Lower lobe of right lung (tissue), 2 donors: ENCODE measurements around the gene MSI2. TPM values are rescaled to one million over a fixed set of nuclear protein-coding genes. Genes with fewer than 3 reads are reported as not detected.

Source experiments
- ATAC-seq, 2 donors: fragments of 200-7000 bp; cut with Tn5 transposase; one replicate each; pipeline ENCODE4 v1.9.1; 2020 to 2022; ENCODE audit warnings: mild to moderate bottlenecking in 2 of 2, moderate library complexity in 2 of 2
- DNase-seq: peaks from one replicate; pipeline ENCODE4 v3.0.0-alpha.2; 2020
- H3K27ac ChIP-seq: fragments of 200-600 bp; one replicate; pipeline ENCODE4 v1.8.0; 2022
- H3K27me3 ChIP-seq: fragments of 200-600 bp; one replicate; pipeline ENCODE4 v1.8.0; 2022; ENCODE audit warnings: low read depth
- H3K36me3 ChIP-seq: fragments of 200-600 bp; one replicate; pipeline ENCODE4 v1.8.0; 2022; ENCODE audit warnings: mild to moderate bottlenecking
- H3K4me1 ChIP-seq: fragments of 200-600 bp; one replicate; pipeline ENCODE4 v1.8.0; 2022
- H3K4me3 ChIP-seq: fragments of 200-600 bp; one replicate; pipeline ENCODE4 v1.8.0; 2022; ENCODE audit warnings: mild to moderate bottlenecking
- H3K9me3 ChIP-seq: fragments of 200-600 bp; one replicate; pipeline ENCODE4 v1.8.0; 2022
- intact Hi-C: fragments of 100-400 bp; cut with DNase I; formaldehyde crosslinking; loops from one replicate; pipeline ENCODE4 v1.11.0; 2022
- total RNA-seq: library from RNA; stranded (reverse); fragmentation: NEBNext Ultra II Directional; extraction: Animal tissue kit (Norgen Biotek cat#: 25700); gene quantifications from one replicate; pipeline ENCODE4 v1.2.1, GENCODE V29; 2021
- TF ChIP-seq, protein P1 (sequence below): fragments of 200-600 bp; IDR thresholded peaks from one replicate; pipeline ENCODE4 v1.8.0; 2022; ENCODE audit warnings: antibody characterized with exemption, mild to moderate bottlenecking
- donor health status: DM: no; HTN: yes; CAD: no; lungs with severe emphysema.

MSI2 gene
- total RNA-seq, 1 donor from 2014 or later: 43.9 TPM

DNA sequence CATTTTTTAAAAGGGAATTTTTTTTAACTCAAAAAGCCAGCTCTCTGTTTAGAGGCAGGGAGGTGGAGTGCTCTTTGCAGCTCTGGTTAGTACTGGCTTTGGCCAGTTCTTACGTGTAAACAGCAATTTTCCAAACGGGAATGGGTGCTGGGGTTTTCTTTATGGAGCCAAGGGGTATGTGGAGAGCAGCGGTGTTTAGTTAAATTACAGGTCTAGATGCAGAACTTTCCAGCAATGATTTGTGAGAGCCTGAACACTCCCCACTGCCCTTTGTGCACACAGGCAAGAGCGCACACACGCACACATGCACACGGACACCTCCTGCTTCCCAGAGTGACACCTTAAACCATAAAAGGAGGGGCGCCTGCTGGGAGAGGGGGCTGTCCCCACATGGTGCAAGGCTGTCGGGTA is 140.2 kb downstream of the MSI2 start:
- no peaks in the 10 kb centered on the region for H3K36me3 ChIP-seq
- no peak for DNase-seq
- peak in 1 of 2 donors; percentile 42 for ATAC-seq
- H3K27me3 ChIP-seq: no peaks in the 10 kb centered on the region
- intact Hi-C loops: no loop called here
- no peak overlapping the region for H3K4me3 ChIP-seq
- H3K27ac ChIP-seq: no peak overlapping the region
- TF ChIP-seq, protein P1, sequence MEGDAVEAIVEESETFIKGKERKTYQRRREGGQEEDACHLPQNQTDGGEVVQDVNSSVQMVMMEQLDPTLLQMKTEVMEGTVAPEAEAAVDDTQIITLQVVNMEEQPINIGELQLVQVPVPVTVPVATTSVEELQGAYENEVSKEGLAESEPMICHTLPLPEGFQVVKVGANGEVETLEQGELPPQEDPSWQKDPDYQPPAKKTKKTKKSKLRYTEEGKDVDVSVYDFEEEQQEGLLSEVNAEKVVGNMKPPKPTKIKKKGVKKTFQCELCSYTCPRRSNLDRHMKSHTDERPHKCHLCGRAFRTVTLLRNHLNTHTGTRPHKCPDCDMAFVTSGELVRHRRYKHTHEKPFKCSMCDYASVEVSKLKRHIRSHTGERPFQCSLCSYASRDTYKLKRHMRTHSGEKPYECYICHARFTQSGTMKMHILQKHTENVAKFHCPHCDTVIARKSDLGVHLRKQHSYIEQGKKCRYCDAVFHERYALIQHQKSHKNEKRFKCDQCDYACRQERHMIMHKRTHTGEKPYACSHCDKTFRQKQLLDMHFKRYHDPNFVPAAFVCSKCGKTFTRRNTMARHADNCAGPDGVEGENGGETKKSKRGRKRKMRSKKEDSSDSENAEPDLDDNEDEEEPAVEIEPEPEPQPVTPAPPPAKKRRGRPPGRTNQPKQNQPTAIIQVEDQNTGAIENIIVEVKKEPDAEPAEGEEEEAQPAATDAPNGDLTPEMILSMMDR: no peak
- H3K9me3 ChIP-seq: peaks cover 4% of the 10 kb centered on the region
- H3K4me1 ChIP-seq: no peaks in the 10 kb centered on the region

- H3K9me3 ChIP-seq: peaks cover 4% of the 10 kb centered on the region
- DNase-seq (no peak), ATAC-seq (no peak)
- no peaks in the 10 kb centered on the region for H3K27me3 ChIP-seq
- TF ChIP-seq, protein P1: no peak
- intact Hi-C loops: no loop called here
- H3K4me1 ChIP-seq: no peaks in the 10 kb centered on the region
- no peak overlapping the region for H3K27ac ChIP-seq
- no peaks in the 10 kb centered on the region for H3K36me3 ChIP-seq
- H3K4me3 ChIP-seq: no peak overlapping the region
Measured at GRCh38 chr17:57397402-57397801, 141.1 kb downstream of the MSI2 start.

GRCh38 chr17:57399690-57400089 is 143.4 kb downstream of the MSI2 start:
- intact Hi-C loops: no loop called here
- TF ChIP-seq, protein P1: no peak
- DNase-seq: no peak
- ATAC-seq: no peak
- Histone ChIP-seq H3K9me3 (no peaks in the 10 kb centered on the region), H3K27me3 (no peaks in the 10 kb centered on the region), H3K36me3 (no peaks in the 10 kb centered on the region), H3K27ac (no peak overlapping the region), H3K4me3 (no peak overlapping the region), H3K4me1 (no peaks in the 10 kb centered on the region)

DNA sequence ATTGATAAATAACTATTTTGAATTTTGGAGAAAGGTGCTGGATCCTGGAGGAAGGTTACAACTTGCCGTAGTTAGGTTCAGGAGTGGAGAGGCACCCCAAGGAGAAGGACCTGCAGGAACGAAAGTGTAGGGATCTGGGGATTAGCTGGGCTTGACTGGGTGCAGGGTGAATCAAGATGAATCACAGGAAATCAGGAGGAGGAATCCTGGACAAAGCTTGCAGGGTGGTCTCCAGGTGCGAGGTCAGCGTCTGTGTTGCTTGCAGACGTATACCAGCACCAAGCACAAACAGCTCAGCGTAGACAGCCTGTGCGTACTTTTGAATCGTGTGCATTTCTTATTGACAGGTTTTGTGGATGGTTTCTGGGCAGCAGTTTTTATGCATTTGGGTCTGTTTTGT is 144.3 kb downstream of the MSI2 start:
- Histone ChIP-seq H3K36me3 (no peaks in the 10 kb centered on the region), H3K9me3 (no peaks in the 10 kb centered on the region), H3K27ac (no peak overlapping the region), H3K4me3 (no peak overlapping the region), H3K4me1 (no peaks in the 10 kb centered on the region), H3K27me3 (no peaks in the 10 kb centered on the region)
- TF ChIP-seq, protein P1: no peak
- intact Hi-C loops: no loop called here
- ATAC-seq (no peak), DNase-seq (no peak)

DNA sequence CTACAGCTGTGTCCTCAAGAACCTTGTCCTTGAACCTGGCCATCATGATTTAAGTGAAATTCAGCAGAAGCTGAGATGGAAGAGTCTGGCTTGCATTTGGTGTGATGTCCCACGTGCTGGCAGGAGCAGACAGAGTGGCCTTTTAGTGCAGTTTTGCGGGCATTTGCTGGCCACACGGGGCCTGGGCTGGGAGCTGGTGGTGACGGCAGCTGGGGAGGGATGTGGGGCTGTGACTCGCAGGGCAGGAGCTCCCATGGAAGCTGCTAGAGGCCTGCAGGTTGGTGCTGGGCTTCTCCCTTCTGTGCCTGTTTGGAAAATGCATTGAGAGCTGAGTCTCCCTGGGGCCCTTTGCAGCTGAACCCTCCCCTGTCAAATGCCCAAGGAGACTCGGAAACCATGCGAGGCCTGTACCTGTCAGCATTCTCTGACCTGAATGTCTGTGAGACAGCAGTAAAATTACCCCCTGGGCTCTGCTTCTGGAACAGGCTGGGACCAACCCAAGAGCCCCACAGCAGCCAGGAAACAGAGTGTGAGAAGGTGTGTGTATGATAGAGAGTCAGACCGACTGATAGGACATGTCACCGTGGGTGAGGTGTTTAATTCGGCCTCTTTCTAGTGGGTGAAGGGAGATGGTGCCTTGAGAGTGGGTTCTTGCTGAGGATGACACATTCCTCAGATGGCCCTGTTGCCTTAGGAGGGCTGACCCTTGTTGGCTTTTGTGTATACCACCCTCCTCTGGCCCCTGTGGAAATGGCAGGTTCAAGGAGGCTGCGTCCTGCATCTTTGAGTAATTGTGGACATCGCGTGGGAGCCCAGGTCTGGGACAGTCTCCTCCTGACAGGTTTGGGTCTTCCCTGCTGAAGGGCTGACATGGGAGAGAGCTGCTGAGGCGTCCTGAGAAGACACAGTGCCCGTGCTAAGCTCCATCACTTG is 145.5 kb downstream of the MSI2 start:
- no peaks in the 10 kb centered on the region for H3K9me3 ChIP-seq
- no peak overlapping the region for H3K27ac ChIP-seq
- ATAC-seq: no peak
- H3K36me3 ChIP-seq: no peaks in the 10 kb centered on the region
- TF ChIP-seq, protein P1: no peak
- no peaks in the 10 kb centered on the region for H3K4me1 ChIP-seq
- no peak overlapping the region for H3K4me3 ChIP-seq
- DNase-seq: no peak
- no peaks in the 10 kb centered on the region for H3K27me3 ChIP-seq
- intact Hi-C loops: no loop called here
